Cerebellar cortex (tissue), 1 donor: ENCODE measurements around the gene ATF3.
"Not testable (repeated sequence)": the region's sequence is repeated elsewhere in the genome, so short reads cannot be mapped to it uniquely, and the experiment has no call there.

ENCODE experiments used
- DNase-seq: peaks from one replicate; pipeline ENCODE4 v3.0.0-alpha.2; 2015; ENCODE audit warnings: low spot score

Gene ATF3

DNA sequence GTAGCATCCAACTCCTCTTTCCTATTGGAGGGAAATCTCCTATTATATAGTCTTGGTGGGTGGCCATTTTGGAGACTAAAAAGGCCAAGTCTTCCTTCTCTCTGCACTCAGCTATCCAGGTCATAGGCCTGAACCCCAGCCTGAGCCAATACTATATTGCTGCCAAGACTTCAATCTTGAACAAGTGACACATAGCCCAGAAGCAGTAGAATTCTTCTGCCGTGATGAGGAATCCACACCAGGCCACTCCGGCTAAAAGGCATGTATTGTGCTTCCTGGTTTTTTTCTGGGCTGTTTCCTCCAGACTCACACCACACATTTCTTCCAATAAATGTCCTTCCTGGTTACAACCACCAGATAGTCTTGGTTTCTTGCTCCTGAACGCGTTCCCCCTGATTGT lies 43.0 kb downstream of the ATF3 start:
- no peak for DNase-seq

DNA sequence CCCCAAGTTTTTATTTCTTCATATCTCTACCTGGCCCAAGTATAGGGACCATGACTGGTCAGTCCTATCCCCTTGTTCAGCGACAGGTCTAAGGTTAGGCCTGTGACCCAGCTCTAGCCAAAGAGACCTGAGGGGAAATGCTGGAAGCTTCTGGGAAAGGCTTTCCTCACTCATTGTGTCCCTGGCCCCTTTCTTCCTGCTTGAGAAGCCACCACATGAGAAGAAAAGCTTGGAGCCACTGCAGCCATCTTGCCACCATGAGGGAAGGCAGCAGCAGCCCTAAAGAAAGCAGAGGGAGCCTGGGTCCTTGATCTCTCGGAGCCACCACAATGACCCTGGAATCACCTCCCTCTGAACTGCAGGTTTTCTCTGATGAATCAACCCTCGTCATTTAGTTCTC lies 43.4 kb downstream of the ATF3 start:
- no peak for DNase-seq

DNA sequence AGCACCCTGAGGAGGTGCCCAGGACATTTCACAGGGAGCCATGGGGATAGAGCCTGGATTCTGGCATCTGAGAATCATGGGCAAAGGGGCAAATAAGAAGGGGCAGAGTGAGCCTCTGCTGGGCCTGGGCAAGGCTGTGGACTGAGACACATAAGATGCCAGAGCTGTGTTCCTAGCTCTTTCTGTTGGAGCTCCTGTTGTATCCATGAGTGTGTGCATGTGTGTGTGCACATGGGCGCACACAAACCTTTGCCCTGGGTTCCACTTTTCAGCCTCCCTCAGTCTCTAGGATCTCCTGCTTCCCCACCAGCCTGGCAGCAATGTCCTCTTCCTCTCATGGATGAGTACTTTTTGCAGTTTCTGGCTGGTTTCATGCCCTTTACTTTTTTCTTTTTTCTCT lies 44.0 kb downstream of the ATF3 start:
- no peak for DNase-seq

DNA sequence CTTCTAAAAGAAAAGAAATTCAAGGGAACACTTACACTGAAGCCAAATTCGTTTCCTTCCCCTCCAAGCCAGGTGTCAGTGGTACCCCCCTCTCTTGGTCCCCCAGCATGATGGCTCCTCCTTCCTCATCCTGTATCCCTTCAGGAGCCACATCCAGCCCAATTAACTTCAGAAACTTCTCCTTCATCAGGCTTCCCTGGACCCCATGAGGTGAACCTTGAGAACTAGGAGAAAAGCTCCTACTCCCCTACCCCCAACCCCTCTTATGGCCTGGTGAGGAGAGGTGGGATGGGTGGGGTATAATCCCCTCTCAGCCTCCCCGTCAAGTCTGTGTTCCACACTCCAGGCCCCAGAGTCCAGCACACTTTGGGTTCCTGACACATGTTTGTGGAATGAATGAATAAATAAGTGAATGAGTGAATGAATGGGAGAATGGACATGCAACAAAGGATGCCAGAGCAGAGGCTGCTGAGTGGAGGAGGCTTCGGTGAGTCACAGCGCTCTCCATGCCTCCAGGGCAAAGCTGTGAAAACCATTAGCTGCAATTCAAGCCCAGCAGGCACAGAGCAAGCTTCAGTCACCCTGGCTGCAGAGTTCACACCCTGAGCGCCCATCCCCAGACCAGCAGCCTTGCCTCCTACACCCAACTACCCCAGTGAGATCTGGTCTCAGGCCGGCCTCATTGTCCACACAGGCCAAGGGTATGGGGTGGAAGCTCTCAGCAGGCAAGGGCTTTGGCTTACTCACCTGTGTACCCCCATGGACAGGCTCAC lies 47.3 kb downstream of the ATF3 start:
- no peak for DNase-seq

DNA sequence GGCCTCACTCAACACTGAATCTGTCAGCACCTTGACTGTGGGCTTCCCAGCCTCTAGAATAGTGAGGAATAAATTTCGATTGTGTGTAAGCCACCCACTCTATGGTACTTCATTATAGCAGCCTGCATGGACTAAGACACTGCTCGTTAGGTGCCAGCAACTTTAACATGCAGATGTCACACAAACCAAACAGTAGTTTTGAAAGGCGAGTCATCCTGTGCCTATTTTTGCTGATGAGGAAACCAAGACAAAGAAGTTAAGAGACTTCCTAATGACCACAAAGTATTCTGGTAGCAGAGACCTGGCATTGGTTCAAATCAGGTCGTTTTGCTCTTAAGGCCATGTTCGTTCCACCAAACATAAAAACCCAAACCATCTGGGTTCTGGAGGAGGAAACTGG lies 48.2 kb downstream of the ATF3 start:
- DNase-seq: no peak

DNA sequence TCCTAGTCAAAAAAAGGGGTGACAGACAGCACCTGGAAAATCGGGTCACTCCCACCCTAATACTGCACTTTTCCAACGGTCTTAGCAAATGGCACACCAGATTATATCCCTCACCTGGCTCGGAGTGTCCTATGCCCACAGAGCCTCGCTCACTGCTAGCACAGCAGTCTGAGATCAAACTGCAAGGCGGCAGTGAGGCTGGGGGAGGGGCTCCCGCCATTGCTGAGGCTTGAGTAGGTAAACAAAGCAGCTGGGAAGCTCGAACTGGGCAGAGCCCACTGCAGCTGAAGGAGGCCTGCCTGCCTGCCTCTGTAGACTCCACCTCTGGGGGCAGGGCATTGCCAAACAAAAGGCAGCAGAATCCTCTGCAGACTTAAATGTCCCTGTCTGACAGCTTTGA lies 49.7 kb downstream of the ATF3 start:
- not testable (repeated sequence) for DNase-seq

DNA sequence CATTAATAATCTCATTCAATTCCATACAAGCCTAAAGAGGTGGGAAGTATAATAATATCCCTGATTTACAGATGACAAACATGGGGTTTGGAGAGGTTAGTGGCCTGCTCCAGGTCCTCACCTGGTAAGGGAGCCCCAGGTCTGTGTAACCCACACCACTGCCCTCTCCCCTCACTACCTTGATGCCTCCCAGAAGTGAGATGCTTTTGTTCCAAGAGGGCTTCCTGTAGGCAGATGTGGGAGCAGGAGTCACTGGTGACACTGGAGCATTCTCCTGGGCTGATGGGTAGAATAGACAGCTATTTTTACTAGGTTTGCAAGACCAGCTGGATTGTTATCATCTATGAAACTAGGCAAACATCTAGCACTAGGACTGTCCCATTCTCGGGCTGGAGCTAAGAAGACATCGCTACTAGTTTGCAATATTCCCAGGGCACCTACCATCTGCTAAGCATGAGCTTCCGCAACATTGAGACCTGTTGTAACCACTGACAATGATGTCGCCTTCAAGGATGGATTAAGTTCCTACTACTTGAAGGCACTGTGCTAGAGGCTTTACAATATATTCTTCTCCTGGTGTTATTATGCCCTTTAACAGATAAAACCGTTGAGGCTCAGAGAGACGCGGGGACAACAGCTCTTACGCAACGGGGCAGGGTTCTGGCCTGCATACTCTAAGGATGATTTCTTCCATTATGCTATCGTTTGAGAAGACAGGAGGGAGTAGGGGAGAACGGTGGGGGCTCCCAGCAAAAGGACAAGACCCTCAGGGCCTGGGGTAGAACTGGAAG lies 56.0 kb downstream of the ATF3 start:
- no peak for DNase-seq

DNA sequence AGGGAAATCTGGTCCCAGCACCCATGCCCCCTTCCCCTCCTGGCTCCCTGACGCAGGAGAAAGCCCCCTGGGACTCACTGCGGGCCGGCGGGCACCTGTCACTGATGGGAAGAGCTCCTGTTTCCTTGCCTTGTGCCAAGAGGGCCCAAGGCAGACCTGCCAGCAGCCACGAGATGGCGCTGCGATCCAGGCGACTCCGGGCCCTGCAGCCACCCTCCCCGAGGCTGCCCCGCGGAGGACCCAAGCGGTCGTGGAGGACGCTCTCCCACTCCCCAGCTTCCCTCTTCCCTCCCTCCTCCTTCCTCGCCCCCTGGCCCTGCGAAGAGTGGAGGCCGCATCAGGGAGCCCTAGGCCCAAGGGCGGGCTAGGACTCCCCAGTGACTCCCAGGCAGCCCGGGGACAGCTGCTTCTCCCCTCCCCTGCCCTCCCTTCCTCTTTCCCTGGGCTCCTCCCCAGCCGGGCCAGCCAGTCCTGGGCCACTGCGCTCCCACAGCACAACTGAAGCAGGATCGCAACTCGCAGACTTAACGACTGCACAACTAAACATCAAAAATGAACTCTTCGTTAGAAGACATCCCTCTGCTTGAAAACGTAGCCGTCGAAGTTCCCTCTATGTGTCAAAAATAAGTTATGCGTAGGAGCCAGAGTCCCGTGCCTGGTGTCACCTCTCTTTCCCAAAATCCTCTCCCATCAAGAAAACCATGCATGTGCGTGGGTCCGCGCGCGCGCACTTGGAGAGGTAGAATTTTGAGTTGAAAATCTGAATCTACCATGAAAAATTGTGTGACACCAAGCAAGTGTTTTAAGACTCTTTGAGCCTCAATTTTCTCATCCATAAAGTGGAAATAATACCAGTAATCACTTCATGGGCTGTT lies 56.9 kb downstream of the ATF3 start:
- peak; percentile 54 for DNase-seq

DNA sequence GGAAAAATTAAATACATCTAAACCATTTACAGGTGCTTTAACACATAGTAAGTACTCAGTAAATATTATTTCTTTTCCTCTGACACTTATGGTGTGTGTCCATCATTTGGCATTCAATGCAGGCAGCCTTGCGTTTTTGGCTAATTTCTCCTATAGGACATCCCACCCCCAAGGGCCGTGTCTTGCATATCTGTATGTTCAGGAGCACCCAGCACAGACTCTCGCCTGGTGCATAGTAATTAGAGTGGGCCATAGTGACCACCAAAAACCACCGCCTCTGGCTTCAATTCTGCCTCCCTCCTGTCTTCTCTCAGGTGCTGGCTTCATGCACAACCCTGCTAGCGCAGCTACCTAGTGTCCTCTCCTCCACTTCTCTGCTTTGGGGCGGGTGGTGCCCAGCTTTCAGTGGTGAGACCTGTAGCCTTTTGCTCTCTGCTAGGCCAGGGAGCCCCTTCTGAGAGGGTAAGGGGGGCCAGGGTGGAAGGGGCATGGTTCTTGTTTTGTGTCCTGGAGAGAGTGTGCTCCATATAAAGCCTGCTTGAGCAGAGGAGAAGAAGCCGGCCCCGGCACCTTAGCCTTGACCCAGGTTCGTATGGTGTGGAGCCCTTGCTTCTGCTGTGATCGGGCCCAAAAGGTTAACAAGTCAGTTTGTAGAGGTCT lies 57.7 kb downstream of the ATF3 start:
- DNase-seq: no peak

DNA sequence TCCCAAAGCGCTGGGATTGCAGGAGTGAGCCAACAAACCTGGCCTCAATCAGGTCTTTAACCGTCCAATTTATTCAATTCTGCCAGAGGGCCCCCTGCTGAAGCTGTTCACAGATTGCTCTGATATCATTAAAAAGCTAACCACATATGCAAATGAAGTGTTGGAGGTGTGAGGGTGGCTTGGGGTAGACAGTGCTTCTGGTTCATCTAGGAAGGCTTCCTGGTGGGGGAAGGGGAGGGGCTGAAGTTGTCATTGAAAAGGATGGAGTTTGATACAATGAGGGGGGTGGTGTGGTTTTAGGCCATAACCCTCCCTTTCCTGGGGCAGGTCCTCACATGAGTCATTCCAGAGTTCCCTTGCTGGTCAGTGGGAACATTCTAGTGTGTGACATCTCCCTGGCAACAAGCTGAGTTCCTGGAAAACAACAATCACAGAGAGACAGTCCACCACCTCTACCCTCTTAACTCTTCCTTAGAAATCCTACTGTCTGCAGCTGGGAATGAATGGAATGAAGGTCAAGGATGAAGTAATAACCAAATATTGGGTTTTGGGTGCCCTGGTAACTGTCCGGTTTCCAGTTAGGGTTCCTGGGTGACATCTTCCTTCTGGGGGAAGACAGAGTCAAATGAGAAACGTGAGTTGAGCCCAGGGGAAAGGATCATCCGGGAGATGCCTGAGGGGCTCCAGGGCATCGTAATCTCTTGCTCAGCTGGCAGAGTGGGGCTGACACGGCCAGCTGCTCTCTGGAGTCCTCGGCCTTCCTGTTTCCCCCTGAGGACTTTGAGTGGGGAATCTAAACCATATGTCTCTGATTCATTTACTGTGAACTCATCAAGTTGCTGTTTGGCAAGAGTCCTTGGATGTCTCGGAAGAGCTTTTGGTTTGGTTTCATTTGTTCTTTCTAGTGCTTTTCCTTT lies 58.9 kb downstream of the ATF3 start:
- no peak for DNase-seq

DNA sequence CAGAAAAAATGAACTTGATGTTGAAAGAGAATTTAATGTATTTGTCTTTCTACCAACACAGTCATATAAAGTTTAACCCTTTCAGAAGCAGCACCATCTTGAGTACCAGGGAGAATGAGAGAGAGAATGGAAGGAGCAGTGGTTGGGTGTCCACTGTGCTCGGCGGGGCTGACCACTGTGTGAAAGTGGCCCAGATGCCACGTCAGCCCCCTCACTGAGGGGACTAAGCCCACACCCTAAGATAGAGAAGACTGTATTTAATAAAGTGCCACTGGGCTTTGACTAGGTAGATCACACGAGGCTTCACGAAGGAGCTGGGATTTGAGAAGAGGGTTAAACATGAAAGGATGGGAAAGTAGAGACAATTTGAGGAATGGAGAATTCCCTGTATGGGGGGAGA lies 59.9 kb downstream of the ATF3 start:
- DNase-seq: no peak

DNA sequence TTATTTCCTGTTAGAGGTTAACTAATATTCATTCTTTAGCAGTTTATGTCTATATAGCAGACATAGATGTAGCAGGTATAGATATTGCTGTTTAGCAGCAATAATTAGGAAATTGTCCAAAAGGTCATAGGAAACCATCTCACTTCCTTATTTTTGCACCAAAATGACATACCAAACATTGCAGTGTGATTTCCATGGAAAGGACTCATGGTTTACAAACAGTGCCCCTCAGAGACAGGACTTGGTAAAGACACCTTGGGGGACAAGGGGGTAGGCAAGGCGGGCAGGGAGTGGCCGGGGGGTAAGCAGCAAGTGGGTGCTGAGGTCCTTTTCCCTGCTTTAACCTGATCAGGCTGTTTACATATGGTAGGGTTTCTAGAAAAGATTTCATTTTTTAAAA lies 60.5 kb downstream of the ATF3 start:
- DNase-seq: peak; percentile 13

DNA sequence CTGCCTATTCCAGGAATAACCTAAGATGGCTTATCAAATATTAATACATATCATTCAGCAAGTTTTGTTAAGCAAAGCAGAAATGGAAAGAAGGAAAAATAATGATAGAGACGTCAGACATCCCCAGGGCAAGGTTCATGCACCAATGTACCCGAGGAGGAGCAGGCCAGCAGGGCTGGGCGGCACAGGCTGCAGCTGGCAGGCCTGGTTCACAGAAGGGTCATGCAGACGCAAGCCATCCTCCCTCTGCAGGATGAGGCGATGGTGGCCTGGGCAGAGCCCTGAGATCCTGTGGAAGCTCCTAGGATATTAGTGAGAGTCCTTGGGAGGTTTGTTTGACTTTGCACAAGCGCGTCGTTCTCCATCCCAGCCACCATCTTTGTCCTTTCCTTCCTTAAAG lies 61.0 kb downstream of the ATF3 start:
- no peak for DNase-seq

DNA sequence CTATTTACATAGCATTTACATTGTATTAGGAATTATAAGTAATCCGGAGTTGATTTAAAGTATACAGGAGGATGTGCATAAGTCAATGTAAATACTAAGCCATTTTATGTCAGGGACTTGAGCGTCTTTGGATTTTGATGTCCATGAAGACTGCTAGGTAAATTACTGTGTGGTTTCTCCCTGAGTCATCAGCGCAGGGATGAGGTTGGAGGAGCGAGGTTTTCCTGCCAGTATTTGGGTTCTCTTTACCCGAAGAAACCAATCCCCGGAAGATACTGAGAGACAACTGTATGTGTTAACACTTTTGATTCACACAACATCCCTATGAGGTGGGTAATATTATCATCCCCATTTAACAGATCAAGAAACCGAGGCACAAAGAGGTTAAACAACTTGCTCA lies 61.7 kb downstream of the ATF3 start:
- DNase-seq: no peak
